Ovary (tissue), 3 donors: Measurements from ENCODE around the gene MYF6.

ENCODE experiments used
- POLR2A ChIP-seq: fragments of 450-650 bp; IDR thresholded peaks from one replicate; pipeline ENCODE4 v1.6.1; 2017; ENCODE audit warnings: antibody characterized with exemption, mild to moderate bottlenecking, moderate library complexity
- TF ChIP-seq, protein P1 (sequence below), 3 donors: fragments of 450-650 bp in 2 of 3; fragments of 200-600 bp in 1 of 3; IDR thresholded peaks; one replicate each; pipeline versions ENCODE4 v1.5.1 to v1.8.0; 2016 to 2022; ENCODE audit warnings: antibody characterized with exemption in 3 of 3, mild to moderate bottlenecking in 1 of 3
- donor health status: DM: no; HTN: no; CAD: no.

DNA sequence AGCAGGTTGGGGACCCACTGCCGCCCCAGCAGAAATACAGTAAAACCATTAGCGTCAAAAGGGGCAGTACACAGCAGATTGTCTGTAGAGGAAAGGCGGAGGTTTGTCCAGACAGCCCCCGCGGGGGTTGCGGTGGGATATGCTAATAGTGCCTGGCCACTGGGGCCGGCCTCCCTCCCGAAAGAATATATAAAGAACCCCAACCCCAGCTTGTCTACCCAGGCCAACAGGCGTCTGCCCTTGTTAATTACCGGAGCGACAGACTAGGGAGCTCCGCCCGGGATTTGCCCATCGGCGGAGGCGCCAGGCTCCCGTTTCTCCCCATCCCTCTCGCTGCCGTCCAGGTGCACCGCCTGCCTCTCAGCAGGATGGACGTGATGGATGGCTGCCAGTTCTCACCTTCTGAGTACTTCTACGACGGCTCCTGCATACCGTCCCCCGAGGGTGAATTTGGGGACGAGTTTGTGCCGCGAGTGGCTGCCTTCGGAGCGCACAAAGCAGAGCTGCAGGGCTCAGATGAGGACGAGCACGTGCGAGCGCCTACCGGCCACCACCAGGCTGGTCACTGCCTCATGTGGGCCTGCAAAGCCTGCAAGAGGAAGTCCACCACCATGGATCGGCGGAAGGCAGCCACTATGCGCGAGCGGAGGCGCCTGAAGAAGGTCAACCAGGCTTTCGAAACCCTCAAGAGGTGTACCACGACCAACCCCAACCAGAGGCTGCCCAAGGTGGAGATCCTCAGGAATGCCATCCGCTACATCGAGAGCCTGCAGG, 9.4 kb downstream of the MYF6 start, which contains the start of gene MYF5:
- TF ChIP-seq, protein P1, sequence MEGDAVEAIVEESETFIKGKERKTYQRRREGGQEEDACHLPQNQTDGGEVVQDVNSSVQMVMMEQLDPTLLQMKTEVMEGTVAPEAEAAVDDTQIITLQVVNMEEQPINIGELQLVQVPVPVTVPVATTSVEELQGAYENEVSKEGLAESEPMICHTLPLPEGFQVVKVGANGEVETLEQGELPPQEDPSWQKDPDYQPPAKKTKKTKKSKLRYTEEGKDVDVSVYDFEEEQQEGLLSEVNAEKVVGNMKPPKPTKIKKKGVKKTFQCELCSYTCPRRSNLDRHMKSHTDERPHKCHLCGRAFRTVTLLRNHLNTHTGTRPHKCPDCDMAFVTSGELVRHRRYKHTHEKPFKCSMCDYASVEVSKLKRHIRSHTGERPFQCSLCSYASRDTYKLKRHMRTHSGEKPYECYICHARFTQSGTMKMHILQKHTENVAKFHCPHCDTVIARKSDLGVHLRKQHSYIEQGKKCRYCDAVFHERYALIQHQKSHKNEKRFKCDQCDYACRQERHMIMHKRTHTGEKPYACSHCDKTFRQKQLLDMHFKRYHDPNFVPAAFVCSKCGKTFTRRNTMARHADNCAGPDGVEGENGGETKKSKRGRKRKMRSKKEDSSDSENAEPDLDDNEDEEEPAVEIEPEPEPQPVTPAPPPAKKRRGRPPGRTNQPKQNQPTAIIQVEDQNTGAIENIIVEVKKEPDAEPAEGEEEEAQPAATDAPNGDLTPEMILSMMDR (IDR thresholded peaks at IDR 0.05), result no peak
- no peak for TF ChIP-seq POLR2A
